Measurements from ENCODE around the gene GLI2.

DNA sequence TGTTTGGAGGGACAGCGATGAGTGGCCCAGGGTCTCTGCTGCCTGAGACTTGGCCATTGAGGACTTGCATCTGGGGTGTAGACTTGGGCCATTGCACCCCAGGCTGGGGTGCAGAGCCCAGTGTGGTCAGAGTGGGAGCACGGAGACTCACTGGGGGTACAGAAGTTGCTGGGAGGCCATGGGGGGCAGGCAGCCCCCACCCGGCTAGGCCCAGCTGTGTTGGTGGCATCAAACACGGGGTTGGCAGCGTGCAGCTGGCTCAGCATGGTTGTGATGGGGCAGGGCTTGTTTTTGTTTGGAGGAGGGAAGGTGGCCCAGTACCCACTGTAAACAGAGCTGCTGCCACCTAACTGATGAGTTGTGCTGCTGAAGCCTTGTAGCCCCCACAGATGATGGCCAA lies 42.1 kb downstream of the GLI2 start:
- TF ChIP-seq SUZ12 (IDR thresholded peaks at IDR 0.05; ENCODE audit: extremely low read depth, insufficient read depth, insufficient read length) = no peak
- TF ChIP-seq ZNF274 (IDR thresholded peaks at IDR 0.05; ENCODE audit: low read depth, low read length) = no peak
- no peak for TF ChIP-seq YY1 (IDR thresholded peaks at IDR 0.05; ENCODE audit: insufficient read depth, insufficient read length)
